HG02884 (cell line): ENCODE measurements around the gene CELF4.

ENCODE experiments used
- ATAC-seq: cut with Tn5 transposase; IDR thresholded peaks from one replicate; pipeline ENCODE4 v1.9.1; 2021; ENCODE audit warnings: mild to moderate bottlenecking, moderate library complexity; ENCODE audit not compliant: unreplicated experiment

CELF4 gene

GRCh38 chr18:37266290-37266689, 299.3 kb downstream of the CELF4 start:
- no peak for ATAC-seq

GRCh38 chr18:37265382-37265781, 300.2 kb downstream of the CELF4 start:
- ATAC-seq: no peak

GRCh38 chr18:37264956-37265355, 300.6 kb downstream of the CELF4 start:
- no peak for ATAC-seq

GRCh38 chr18:37261988-37262387, 303.6 kb downstream of the CELF4 start:
- no peak for ATAC-seq

- ATAC-seq: no peak
Observed at GRCh38 chr18:37261246-37261840, 304.3 kb downstream of the CELF4 start.

GRCh38 chr18:37260367-37261093, 305.1 kb downstream of the CELF4 start:
- ATAC-seq: no peak

GRCh38 chr18:37259711-37260110, 305.9 kb downstream of the CELF4 start:
- no peak for ATAC-seq

- no peak for ATAC-seq
Observed at GRCh38 chr18:37258819-37259218, 306.8 kb downstream of the CELF4 start.

- no peak for ATAC-seq
Observed at GRCh38 chr18:37258131-37258530, 307.5 kb downstream of the CELF4 start.

- ATAC-seq: no peak
Observed at GRCh38 chr18:37254973-37255372, 310.6 kb downstream of the CELF4 start.

- no peak for ATAC-seq
Observed at GRCh38 chr18:37254236-37254754, 311.3 kb downstream of the CELF4 start.

GRCh38 chr18:37253394-37254235, 312.0 kb downstream of the CELF4 start:
- ATAC-seq: no peak

- ATAC-seq: no peak
Observed at GRCh38 chr18:37252854-37253393, 312.7 kb downstream of the CELF4 start.

GRCh38 chr18:37252342-37252741, 313.3 kb downstream of the CELF4 start:
- no peak for ATAC-seq

GRCh38 chr18:37251679-37252078, 313.9 kb downstream of the CELF4 start:
- no peak for ATAC-seq

- ATAC-seq: no peak
Observed at GRCh38 chr18:37249895-37250618, 315.5 kb downstream of the CELF4 start.

GRCh38 chr18:37249171-37249886, 316.3 kb downstream of the CELF4 start:
- no peak for ATAC-seq

GRCh38 chr18:37248281-37248680, 317.3 kb downstream of the CELF4 start:
- no peak for ATAC-seq

GRCh38 chr18:37247497-37248161, 318.0 kb downstream of the CELF4 start:
- ATAC-seq: no peak
